Measurements from ENCODE around the gene TNFRSF13B.

TNFRSF13B gene

DNA sequence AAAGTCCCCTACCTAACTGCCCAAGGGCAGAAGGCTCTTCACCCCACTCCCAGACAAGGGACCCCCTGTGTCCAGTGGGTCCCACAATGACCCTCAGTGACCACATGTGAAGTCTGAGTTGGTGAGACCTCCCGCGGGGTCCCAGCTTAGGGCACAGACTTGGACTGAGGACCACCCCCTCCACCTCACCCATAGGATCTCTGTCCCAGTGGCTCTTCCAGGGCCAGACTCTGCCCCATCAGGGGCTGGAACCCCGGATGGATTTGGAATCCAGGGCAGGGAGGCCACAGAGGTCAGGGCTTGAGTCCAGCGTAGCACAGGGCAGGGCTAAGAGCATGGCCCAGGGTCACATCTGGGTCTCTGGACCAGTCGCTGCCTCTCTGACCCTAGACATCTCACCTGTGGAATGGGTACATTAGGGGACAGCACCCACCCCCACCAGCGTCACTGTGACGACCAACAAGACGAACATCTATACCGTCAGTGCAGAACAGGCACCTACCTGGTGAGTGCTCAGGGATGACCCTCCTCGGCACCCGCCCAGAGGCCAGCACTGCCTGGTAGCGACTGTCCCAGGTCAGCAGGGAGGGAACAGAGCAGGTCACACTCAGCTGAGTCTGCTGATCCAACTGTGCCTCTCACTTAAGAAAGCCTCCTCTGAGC lies 37.7 kb downstream of the TNFRSF13B start:
- no peak overlapping the region for H3K4me3 ChIP-seq (ENCODE audit: low read depth, low read length)
- no peaks in the 10 kb centered on the region for H3K9me3 ChIP-seq (ENCODE audit: severe bottlenecking)
- no peaks in the 10 kb centered on the region for H3K27me3 ChIP-seq (ENCODE audit: insufficient read depth, low read depth, severe bottlenecking)
- no peak overlapping the region for H3K27ac ChIP-seq
- no peaks in the 10 kb centered on the region for H3K36me3 ChIP-seq
- TF ChIP-seq, protein P1, sequence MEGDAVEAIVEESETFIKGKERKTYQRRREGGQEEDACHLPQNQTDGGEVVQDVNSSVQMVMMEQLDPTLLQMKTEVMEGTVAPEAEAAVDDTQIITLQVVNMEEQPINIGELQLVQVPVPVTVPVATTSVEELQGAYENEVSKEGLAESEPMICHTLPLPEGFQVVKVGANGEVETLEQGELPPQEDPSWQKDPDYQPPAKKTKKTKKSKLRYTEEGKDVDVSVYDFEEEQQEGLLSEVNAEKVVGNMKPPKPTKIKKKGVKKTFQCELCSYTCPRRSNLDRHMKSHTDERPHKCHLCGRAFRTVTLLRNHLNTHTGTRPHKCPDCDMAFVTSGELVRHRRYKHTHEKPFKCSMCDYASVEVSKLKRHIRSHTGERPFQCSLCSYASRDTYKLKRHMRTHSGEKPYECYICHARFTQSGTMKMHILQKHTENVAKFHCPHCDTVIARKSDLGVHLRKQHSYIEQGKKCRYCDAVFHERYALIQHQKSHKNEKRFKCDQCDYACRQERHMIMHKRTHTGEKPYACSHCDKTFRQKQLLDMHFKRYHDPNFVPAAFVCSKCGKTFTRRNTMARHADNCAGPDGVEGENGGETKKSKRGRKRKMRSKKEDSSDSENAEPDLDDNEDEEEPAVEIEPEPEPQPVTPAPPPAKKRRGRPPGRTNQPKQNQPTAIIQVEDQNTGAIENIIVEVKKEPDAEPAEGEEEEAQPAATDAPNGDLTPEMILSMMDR (IDR thresholded peaks at IDR 0.05; ENCODE audit: low read depth, low read length) = no peak
- DNase-seq = no peak

DNA sequence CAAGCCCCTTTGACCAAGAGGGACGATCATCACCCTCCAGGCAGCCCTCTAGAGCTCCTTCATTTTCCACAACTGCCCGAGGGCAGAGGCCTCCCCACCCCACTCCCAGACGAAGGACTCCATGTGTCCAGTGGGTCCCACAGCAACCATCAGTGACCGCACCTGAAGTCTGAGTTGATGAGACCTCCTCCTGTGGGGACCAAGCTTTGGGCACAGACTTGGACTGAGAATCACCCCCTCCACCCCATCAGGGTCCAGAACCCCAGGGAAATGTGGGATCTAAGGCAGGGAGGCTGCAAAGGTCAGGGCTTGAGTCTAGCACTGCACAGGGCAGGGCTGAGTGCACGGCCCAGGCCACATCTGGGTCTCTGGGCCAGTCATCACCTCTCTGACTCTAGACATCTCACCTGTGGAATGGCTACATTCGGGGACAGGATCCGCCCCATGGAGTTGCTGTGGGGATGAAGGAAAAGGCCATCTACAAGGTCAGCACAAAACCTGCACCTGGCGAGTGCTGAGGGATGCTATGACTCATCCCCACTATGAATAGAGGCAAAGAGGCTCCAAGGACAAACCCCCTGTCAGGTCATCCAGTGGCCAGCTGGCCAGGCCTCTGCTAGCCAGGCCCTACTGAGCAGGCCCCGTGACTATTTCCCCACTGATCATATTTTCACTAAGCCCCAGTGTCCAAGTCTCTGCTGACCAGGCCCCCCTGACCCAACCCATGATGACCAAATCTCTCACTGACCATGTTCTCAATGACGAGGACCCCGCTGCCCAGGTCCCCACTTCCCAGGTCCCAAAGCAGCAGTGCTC lies 38.4 kb downstream of the TNFRSF13B start:
- no peaks in the 10 kb centered on the region for H3K9me3 ChIP-seq (ENCODE audit: severe bottlenecking)
- no peaks in the 10 kb centered on the region for H3K36me3 ChIP-seq
- no peak for DNase-seq
- TF ChIP-seq, protein P1 (IDR thresholded peaks at IDR 0.05; ENCODE audit: low read depth, low read length) = no peak
- H3K27ac ChIP-seq = no peak overlapping the region
- H3K27me3 ChIP-seq (ENCODE audit: insufficient read depth, low read depth, severe bottlenecking) = no peaks in the 10 kb centered on the region
- no peak overlapping the region for H3K4me3 ChIP-seq (ENCODE audit: low read depth, low read length)

DNA sequence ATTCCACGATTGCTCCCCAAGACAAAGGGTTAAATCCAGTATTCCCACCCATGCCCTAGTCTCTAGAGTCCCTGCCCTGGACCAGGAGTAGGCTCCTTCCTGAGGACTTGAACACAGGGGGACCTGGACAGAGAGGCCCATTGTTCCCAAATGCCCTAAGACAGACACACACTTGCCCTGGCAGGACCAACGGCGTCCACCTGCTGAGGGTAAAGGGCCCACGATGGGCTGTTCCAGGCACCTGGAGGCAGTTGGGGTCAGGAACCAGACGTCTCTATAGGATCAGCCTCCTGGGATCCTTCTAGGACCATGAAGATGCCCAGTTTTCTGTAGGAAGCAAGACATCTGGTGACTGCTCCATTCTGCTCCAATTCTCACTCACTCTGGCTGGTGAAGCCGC lies 39.3 kb downstream of the TNFRSF13B start:
- Histone ChIP-seq H3K27ac (no peak overlapping the region), H3K36me3 (no peaks in the 10 kb centered on the region), H3K9me3 (ENCODE audit: severe bottlenecking) (no peaks in the 10 kb centered on the region), H3K27me3 (ENCODE audit: insufficient read depth, low read depth, severe bottlenecking) (no peaks in the 10 kb centered on the region), H3K4me3 (ENCODE audit: low read depth, low read length) (no peak overlapping the region)
- DNase-seq = no peak
- TF ChIP-seq, protein P1 (IDR thresholded peaks at IDR 0.05; ENCODE audit: low read depth, low read length) = no peak

DNA sequence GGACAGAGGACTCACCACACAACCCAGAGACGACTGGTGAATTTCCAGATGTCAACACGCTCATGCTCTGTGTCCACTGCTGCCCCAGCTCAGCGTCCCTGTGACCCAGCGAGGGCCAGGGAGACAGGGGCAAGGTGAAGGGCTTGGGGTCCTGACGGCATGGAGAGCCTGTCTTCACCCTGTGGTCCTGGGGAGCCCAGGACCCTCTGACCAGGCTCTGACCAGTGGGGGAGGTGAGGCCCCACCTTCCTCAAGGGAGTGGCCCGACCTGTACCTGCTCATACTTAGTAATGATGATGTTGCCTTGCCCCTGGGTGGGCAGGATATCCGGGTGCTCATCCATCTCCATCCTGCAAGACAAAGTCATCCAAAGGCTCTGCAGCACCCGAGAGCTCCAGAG lies 39.8 kb downstream of the TNFRSF13B start:
- Histone ChIP-seq H3K9me3 (ENCODE audit: severe bottlenecking) (no peaks in the 10 kb centered on the region), H3K4me3 (ENCODE audit: low read depth, low read length) (no peak overlapping the region), H3K27ac (no peak overlapping the region), H3K36me3 (no peaks in the 10 kb centered on the region), H3K27me3 (ENCODE audit: insufficient read depth, low read depth, severe bottlenecking) (no peaks in the 10 kb centered on the region)
- no peak for DNase-seq
- TF ChIP-seq, protein P1 (IDR thresholded peaks at IDR 0.05; ENCODE audit: low read depth, low read length) = no peak

DNA sequence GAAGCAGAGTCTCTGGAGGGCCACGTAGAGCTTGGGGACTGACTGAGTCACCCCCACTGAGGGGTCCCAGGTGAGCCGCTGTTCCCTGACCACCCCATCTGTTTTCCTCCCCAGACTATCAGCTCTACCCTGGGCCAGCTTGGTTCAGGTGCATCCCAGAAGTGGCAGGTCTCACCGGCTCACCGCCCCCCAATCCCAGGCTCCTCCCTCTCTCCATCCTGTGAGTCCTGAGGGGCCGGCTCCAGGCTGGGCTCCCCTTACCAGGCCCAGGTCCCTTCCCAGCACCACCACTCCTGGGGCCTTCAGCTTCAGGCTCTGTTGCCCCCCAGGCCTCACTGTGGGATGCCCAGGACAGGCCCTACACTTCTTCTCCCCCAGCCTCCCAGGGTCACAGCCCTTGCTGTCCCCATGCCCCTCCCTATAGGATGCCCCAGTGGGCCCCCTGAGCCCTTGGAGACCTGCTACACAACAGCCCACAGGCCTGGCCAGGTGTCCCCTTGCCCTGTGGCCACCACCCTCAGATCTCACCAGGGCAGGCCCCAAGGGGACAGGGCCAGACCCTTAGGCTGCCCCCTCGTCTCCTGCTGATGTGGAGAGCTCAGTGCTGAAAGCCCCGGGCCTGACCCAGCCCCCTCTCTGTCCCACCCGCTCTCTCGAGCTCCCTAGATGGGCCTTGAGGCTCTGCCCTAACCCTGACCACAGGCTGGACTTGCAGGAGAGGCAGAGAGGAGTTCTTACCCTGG lies 40.4 kb downstream of the TNFRSF13B start:
- Histone ChIP-seq H3K36me3 (no peaks in the 10 kb centered on the region), H3K27me3 (ENCODE audit: insufficient read depth, low read depth, severe bottlenecking) (no peaks in the 10 kb centered on the region), H3K27ac (no peak overlapping the region), H3K9me3 (ENCODE audit: severe bottlenecking) (no peaks in the 10 kb centered on the region), H3K4me3 (ENCODE audit: low read depth, low read length) (no peak overlapping the region)
- DNase-seq = no peak
- TF ChIP-seq, protein P1 (IDR thresholded peaks at IDR 0.05; ENCODE audit: low read depth, low read length) = no peak

Measured in WERI-Rb-1 (cell line).